HG02678 (cell line): ENCODE results near the gene ARHGAP42.
"Not testable (repeated sequence)": the region's sequence is repeated elsewhere in the genome, so short reads cannot be mapped to it uniquely, and the experiment has no call there.

Experiments used
- ATAC-seq: cut with Tn5 transposase; IDR thresholded peaks from one replicate; pipeline ENCODE4 v1.9.1; 2021; ENCODE audit warnings: mild to moderate bottlenecking, moderate library complexity; ENCODE audit not compliant: unreplicated experiment

ARHGAP42 gene

DNA sequence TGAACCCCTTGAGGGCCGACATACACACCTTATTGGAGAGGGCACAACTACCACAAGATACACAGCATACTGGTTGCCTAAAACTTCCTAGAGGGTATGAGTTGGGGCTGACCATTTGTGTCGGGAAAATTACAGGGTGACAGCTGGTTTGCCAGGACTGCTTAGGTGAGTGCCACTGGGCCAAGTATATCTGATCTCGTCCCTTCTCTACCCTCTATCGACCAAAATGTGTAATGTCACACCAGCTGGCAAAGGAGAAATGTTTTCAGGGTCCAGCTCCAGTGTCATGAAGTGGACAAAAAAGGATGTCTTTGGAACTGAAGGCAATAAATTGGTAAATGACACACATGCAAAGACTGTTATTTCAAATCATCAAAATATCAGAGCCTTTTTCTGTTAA lies 316.4 kb downstream of the ARHGAP42 start:
- ATAC-seq = peak; percentile 61

- no peak for ATAC-seq
Observed at GRCh38 chr11:101008961-101009689, 322.0 kb downstream of the ARHGAP42 start.

- no peak for ATAC-seq
Observed at GRCh38 chr11:101009690-101010055, 322.6 kb downstream of the ARHGAP42 start.

DNA sequence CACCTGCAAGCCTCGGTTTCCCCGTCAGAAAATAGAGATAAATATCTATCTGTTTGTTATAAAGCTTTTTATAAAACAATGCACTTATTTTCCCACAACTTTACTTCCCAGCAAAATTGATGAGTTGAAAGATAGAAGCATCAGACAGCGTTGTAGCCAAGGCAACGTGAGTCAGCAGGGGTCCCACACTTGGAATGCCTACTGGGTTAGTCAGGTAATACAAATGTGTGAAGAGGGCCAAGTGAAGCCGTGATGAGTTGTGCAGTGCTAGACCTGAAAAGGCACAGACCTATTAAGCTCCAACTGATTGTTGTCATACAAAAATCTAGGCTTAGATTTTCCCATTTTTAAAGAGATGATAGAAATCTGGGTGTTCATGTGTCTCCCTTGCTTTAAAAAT lies 323.8 kb downstream of the ARHGAP42 start:
- ATAC-seq = no peak

GRCh38 chr11:101011881-101012280 lies 324.8 kb downstream of the ARHGAP42 start:
- ATAC-seq = no peak

DNA sequence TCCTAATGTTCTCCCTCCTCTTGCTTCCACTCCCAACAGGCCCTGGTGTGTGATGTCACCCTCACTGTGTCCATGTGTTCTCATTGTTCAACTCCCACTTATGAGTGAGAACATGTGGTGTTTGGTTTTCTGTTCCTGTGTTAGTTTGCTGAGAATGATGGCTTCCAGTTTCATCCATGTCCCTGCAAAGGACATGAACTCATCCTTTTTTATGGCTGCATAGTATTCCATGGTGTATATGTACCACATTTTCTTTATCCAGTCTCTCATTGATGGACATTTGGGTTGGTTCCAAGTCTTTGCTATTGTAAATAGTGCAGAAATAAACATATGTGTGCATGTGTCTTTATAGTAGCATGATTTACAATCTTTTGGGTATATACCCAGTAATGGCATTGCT lies 326.6 kb downstream of the ARHGAP42 start:
- not testable (repeated sequence) for ATAC-seq

DNA sequence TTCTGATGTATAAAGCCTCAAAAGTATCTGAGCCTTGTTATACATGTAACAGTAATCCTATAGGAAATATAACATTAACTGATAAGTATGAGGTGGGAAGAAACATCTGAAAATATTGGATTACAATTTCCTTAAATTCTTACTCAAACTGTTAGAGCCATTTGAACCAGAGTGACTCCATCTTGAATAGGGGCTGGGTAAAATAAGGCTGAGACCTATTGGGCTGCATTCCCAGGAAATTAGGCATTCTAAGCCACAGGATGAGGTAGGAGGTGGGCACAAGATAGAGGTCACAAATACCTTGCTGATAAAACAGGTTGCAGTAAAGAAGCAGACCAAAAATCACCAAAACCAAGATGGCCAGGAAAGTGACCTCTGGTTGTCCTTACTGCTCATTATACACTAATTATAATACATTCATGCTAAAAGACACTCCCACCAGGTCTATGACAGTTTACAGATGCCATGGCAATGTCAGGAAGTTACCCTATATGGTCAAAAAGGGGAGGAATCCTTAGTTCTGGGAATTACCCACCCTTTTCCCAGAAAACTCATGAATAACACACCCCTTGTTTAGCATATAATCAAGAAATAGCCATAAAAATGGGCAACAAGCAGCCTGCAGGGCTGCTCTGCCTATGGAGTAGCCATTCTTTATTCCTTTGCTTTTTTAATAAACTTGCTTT lies 327.7 kb downstream of the ARHGAP42 start:
- ATAC-seq = no peak

- ATAC-seq = no peak
Observed at GRCh38 chr11:101019870-101020269, 332.8 kb downstream of the ARHGAP42 start.

- ATAC-seq = no peak
Observed at GRCh38 chr11:101022256-101022655, 335.2 kb downstream of the ARHGAP42 start.

DNA sequence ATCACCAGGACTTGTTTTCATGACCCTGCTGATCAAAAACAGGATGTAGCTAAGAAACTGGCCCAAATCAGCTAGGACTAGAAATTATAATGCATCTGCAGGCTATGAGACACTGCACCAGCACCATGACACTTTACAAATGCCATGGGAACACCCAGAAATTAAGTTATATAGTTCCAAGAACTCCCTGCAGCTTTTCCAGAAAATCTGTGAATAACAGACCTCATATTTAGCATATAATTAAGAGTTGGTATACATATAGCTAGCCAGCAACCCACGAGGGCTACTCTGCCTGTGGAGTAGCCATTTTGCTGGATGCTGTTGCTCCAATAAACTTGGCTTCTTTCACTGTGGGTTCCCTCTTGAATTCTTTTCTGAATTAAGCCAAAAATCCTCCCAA lies 341.6 kb downstream of the ARHGAP42 start:
- ATAC-seq = no peak

GRCh38 chr11:101030015-101030414 lies 342.9 kb downstream of the ARHGAP42 start:
- ATAC-seq = no peak

DNA sequence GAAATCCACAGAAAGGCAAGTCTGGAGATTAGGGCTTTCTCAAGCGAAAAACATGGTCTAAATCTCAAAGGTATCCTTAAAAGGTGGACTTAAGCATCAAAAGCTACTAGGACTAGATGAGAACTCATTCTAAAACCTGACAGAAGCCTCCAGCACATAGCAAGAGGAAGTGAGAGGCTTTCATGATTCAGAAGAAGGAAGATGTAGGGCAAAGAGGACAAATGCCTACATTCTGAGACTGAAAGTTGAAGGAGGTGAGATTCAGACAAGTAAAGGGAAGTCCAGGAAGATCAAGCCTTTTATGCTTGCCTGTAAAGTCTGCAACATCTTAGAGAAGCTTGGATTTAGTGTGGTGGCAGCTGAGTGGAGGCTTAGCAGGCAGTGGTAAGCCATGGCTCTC lies 343.6 kb downstream of the ARHGAP42 start:
- peak; percentile 46 for ATAC-seq

GRCh38 chr11:101031713-101032112 lies 344.6 kb downstream of the ARHGAP42 start:
- no peak for ATAC-seq

- ATAC-seq = no peak
Observed at GRCh38 chr11:101032991-101033390, 345.9 kb downstream of the ARHGAP42 start.

GRCh38 chr11:101034076-101034475 lies 347.0 kb downstream of the ARHGAP42 start:
- ATAC-seq = no peak

- no peak for ATAC-seq
Observed at GRCh38 chr11:101035872-101036271, 348.8 kb downstream of the ARHGAP42 start.
